GM18951 (cell line): ENCODE results near the gene UBE2J2.

Source experiments
- POLR2A ChIP-seq: IDR thresholded peaks from 4 replicates; pipeline ENCODE4 v1.6.1; 2011; ENCODE audit warnings: mild to moderate bottlenecking; ENCODE audit not compliant: insufficient read length, insufficient read depth; ENCODE audit errors: extremely low read depth
- in situ Hi-C: fragments of 300-500 bp; cut with MboI; formaldehyde crosslinking; loops from one replicate; pipeline ENCODE4 v1.12.0; 2022; ENCODE audit warnings: low sequenced_read_pairs, mixed read lengths, inconsistent platforms; ENCODE audit not compliant: unreplicated experiment

The UBE2J2 gene

GRCh38 chr1:1231400-1232207, 42.0 kb downstream of the UBE2J2 start, which contains the start of gene SDF4:
Gene SDF4, minus strand, starts transcription at chr1:1232001. Its CDS starts 3,229 bp downstream, at chr1:1228772.
- peak; percentile 94 for TF ChIP-seq POLR2A
- in situ Hi-C loops = no loop called here

DNA sequence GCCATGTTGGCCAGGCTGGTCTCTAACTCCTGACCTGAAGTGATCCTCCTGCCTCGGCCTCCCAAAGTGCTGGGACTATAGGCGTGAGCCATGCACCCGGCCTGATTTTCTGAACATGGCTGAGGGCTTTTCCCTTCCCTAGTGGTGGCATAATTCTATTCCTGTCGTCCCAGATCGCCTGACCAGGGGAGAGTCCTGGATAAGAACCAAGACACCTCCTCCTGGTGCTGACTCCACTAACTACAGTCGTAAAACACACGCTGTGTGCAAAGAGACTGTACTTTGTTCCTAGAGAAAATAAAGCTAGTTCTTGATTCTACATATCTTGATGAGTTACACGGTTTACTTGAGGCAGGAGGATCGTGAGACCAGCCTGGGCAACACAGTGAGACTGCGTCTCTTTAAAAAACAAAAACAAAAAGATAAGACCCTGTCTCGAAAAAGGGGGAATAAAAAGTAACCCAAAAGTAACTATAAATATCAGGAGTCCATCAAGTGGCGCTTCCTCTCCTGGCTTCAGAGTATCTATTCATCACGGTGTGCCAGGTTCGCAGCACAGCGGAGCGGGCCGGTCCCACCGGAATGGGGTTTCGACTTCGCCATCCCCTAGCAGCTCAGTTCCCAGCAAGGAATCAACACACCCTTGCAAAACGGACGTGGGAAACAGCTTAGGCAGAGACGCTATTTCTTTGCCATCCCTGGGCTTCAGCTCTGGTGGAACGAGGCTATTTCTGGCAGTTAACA, 42.8 kb downstream of the UBE2J2 start:
- in situ Hi-C loops = no loop called here
- TF ChIP-seq POLR2A = no peak

DNA sequence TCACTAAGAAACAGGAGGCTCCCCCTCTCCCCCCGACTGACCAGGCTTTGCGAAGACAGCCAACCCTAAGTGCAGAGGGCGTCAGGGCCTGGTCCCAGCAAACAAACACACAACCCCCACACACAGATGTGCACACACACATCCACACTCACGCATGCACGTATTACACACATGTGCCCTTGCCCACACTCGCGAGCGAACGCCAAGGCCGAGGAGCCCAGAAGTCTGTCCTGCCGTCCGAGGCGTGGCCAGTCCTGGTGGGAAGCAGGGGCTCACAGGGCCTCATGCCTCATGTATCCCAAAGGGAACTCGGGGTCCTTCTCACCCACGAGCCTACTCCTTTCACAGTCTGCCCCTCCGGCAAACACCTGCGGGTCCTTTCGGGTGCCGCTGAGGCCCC, 43.9 kb downstream of the UBE2J2 start:
- TF ChIP-seq POLR2A = no peak
- in situ Hi-C loops = no loop called here

DNA sequence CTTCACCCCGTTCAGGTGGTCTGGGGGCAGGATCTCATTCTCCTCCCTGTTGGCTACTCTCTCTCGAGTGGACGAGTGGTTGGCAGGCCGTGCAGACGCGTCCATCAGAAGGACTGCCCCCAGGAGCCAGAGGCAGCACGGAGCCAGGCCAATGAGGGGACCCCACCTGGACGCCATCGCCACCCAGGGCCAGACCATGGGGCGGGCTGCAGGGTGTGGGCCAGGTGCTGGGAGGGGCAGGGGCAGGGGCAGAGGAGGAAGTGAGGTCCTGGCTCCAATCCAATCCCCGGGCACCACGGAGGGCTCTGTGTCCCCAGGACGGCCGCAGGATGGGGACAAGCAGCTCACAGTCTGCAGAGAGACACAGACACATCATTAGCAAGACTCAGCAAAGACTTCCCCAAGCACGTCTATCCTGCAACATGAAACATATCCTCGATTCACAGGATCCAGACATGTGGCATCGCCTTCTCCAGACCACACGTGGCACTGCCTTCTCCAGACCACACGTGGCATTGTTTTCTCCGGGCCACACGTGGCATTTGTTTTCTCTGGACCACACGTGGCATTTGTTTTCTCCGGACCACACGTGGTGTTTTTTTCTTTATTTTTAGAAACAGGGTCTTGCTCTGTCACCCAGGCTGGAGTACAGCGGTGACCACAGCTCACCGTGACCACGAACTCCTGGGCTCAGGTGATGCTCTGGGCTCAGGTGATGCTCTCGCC, 44.9 kb downstream of the UBE2J2 start:
- in situ Hi-C loops = no loop called here
- TF ChIP-seq POLR2A = no peak

- in situ Hi-C loops = no loop called here
- TF ChIP-seq POLR2A = no peak
Observed at GRCh38 chr1:1228187-1228586, 45.5 kb downstream of the UBE2J2 start.

DNA sequence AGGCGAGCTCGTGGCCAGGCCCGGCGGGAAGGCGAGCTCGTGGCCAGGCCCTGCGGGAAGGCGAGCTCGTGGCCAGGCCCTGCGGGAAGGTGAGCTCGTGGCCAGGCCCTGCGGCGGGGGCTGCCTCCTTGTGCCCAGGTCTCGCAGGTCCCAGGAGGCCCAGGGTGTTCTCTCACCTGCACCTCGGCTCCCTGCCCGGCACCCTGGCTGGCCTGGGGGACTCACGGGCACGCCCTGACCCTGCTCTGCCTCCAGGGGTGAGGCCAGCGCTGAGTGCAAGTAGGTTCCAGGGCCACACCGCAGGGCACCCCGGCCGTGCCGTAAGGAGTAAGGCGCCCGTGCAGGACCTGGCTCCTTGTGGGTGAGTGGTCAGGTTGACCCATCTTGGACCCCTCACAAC, 46.3 kb downstream of the UBE2J2 start:
- in situ Hi-C loops = no loop called here
- TF ChIP-seq POLR2A = no peak

- in situ Hi-C loops = no loop called here
- TF ChIP-seq POLR2A = no peak
Observed at GRCh38 chr1:1226566-1227362, 46.9 kb downstream of the UBE2J2 start.

DNA sequence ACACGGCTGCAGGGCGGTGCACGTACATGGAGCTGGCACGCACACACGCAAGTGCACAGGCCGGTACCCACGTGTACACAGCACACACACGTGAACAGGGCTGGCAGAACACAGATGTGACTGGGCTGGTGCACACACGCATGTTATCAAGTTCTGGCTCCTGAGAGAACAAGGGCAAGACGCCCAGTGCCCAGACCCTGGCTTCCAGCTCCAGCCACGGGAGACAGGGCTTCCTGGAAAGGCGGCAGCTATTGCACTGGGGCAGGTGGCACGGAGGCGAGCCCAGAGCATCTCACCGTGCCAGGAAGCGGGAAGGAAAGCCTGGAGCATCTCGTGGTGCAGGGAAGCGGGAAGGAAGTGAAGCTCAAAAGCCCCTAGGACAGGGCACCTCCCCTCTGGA, 47.7 kb downstream of the UBE2J2 start:
- TF ChIP-seq POLR2A = no peak
- in situ Hi-C loops = no loop called here

DNA sequence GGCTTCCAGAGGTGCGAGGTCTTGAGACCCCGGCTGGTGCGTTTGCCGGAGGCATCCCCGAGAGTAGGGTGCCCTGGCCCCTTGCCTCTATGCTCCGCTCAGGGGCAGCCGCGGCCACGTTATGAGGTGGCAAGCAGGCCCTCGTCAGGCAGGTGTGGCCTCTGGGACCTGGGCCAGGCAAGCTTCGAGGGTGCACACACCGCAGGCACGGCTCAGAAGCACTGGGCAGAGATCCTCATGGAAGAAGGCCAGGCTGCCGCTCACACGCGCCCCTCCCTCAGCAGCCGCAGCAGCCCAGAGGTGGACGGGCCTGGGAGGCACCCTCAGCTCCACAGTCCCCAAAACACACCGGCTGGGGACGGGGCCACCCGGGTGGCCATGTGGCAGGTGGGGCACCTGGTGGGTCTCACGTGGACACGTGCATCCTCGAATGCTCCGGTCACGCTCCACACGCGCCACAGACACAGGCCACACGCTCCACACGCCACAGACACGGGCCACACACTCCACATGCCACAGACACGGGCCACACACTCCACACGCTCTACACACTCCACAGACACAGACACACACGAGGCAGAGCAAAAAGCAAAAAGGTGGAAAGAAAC, 48.3 kb downstream of the UBE2J2 start:
- no peak for TF ChIP-seq POLR2A
- in situ Hi-C loops = no loop called here

DNA sequence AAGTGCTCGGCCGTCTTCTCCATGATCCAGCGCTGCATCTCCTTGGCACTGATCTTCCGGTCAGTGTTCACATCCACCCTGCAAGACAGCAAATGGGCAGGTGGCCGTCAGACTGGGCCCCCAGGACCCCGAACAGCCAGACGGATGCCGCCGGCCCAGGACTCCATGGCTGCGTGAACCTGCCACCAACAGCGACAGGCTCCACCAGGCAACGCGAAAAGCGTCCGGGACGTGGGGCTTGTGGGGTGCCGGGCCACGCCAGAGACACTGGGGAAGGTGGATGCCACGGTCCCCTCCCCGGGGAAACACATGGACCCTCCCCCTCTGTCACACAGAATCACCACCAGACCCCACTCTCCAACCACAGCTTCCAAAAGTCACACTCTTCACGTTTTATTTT, 49.8 kb downstream of the UBE2J2 start:
- no peak for TF ChIP-seq POLR2A
- in situ Hi-C loops = no loop called here

GRCh38 chr1:1223321-1223720, 50.3 kb downstream of the UBE2J2 start:
- in situ Hi-C loops = no loop called here
- TF ChIP-seq POLR2A = no peak

- TF ChIP-seq POLR2A = no peak
- in situ Hi-C loops = no loop called here
Observed at GRCh38 chr1:1222575-1223225, 51.0 kb downstream of the UBE2J2 start.
